Fibroblast of lung (primary cell): Measurements from ENCODE around the gene MATN3.

Experiments used
- EZH2 ChIP-seq: IDR thresholded peaks from 2 replicates; pipeline ENCODE4 v1.5.1; 2012; ENCODE audit warnings: low read length, control low read depth, mild to moderate bottlenecking; ENCODE audit errors: missing control alignments
- TF ChIP-seq, protein P1 (sequence below), 2 donors: IDR thresholded peaks in 1 of 2; conservative IDR thresholded peaks in 1 of 2; 1 replicate in 1 of 2; 2 replicates in 1 of 2; pipeline ENCODE4 v1.5.1; 2011 to 2012; ENCODE audit warnings: low read length in 2 of 2, control low read depth in 1 of 2, inconsistent platforms in 1 of 2, low read depth in 1 of 2, mild to moderate bottlenecking in 1 of 2

DNA sequence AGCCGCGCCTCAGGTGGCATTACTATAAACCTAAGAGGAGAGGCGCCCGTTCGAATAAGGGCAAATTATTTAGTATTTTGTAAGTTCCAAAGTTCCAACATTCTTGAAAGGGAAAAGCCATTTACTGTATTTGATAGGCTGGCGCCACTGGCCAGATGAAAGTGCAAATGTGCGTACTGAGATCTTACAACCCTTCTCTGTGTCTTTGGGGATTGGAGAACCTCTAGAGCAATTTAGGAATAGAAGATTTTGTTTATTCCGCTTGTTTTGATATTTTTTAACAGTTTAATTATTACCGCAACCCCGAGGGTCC lies 22.1 kb downstream of the MATN3 start:
- TF ChIP-seq, protein P1, sequence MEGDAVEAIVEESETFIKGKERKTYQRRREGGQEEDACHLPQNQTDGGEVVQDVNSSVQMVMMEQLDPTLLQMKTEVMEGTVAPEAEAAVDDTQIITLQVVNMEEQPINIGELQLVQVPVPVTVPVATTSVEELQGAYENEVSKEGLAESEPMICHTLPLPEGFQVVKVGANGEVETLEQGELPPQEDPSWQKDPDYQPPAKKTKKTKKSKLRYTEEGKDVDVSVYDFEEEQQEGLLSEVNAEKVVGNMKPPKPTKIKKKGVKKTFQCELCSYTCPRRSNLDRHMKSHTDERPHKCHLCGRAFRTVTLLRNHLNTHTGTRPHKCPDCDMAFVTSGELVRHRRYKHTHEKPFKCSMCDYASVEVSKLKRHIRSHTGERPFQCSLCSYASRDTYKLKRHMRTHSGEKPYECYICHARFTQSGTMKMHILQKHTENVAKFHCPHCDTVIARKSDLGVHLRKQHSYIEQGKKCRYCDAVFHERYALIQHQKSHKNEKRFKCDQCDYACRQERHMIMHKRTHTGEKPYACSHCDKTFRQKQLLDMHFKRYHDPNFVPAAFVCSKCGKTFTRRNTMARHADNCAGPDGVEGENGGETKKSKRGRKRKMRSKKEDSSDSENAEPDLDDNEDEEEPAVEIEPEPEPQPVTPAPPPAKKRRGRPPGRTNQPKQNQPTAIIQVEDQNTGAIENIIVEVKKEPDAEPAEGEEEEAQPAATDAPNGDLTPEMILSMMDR (conservative IDR thresholded peaks at IDR 0.05 in 1 of 2, IDR thresholded peaks at IDR 0.05 in 1 of 2; ENCODE audit: low read depth in 1 of 2, low read length in 2 of 2) = no peak
- no peak for TF ChIP-seq EZH2
